HEK293 (cell line): Measurements from ENCODE around the gene ARHGEF37.
A peak's percentile ranks its signal among the peaks of the same experiment; 100 is the strongest.

Experiments
- CTCF ChIA-PET: fragments of 350-600 bp; formaldehyde crosslinking; extraction: SDS; loops from one replicate; lab custom pipeline; 2021; ENCODE audit warnings: antibody characterized with exemption; lab: Yijun Ruan, JAX
- POLR2A ChIA-PET: fragments of 300-600 bp; formaldehyde crosslinking; extraction: SDS; loops from one replicate; lab custom pipeline; 2020; ENCODE audit warnings: antibody characterized with exemption, inconsistent platforms; lab: Yijun Ruan, JAX
- H3K27ac ChIP-seq: fragments of 200-500 bp; sonication (Bioruptor generic); 2 replicates; pipeline ENCODE4 v1.5.1; 2014; ENCODE audit warnings: low read depth, low read length, control low read depth, inconsistent platforms; ENCODE audit errors: extremely low read depth
- H3K36me3 ChIP-seq, 2 experiments: fragments of 200-500 bp in 1 of 2; sonication (Bioruptor generic) in 1 of 2; 1 replicate in 1 of 2; 2 replicates in 1 of 2; pipeline ENCODE4 v1.5.1; 2014 to 2017; ENCODE audit warnings: inconsistent platforms in 2 of 2, low read length in 2 of 2; ENCODE audit not compliant: control insufficient read depth in 2 of 2, insufficient read depth in 1 of 2
- H3K4me1 ChIP-seq: fragments of 200-500 bp; sonication (Bioruptor generic); 2 replicates; pipeline ENCODE4 v1.5.1; 2014; ENCODE audit warnings: mild to moderate bottlenecking, low read length, inconsistent platforms; ENCODE audit not compliant: control insufficient read depth, insufficient read depth
- H3K4me3 ChIP-seq: 2 replicates; pipeline ENCODE4 v1.5.1; 2011; ENCODE audit warnings: low read depth, mild to moderate bottlenecking, control low read depth, low read length, moderate library complexity
- H3K9me3 ChIP-seq: fragments of 200-500 bp; sonication (Bioruptor generic); 2 replicates; pipeline ENCODE4 v1.5.1; 2014; ENCODE audit warnings: low read depth, low read length, inconsistent platforms; ENCODE audit not compliant: control insufficient read depth, insufficient read depth
- HOXA7 ChIP-seq: sonication (generic); formaldehyde crosslinking; IDR thresholded peaks from 2 replicates; pipeline ENCODE4 v1.8.1; 2022; ENCODE audit warnings: missing genetic modification reagents, borderline replicate concordance
- IKZF3 ChIP-seq: fragments of 450-650 bp; IDR thresholded peaks from 2 replicates; pipeline ENCODE4 v1.5.0; 2018; ENCODE audit warnings: missing biosample characterization, mild to moderate bottlenecking, missing genetic modification characterization, moderate library complexity
- KLF1 ChIP-seq: fragments of 450-650 bp; formaldehyde crosslinking; IDR thresholded peaks from 2 replicates; pipeline ENCODE4 v1.5.1; 2016; ENCODE audit warnings: missing biosample characterization, missing genetic modification characterization
- MZF1 ChIP-seq: fragments of 450-650 bp; formaldehyde crosslinking; IDR thresholded peaks from 2 replicates; pipeline ENCODE4 v1.5.1; 2017; ENCODE audit warnings: missing biosample characterization, missing genetic modification characterization, borderline replicate concordance
- PRDM1 ChIP-seq: fragments of 450-650 bp; formaldehyde crosslinking; IDR thresholded peaks from 2 replicates; pipeline ENCODE4; 2016; ENCODE audit warnings: missing biosample characterization, missing genetic modification characterization
- RBAK ChIP-seq: fragments of 450-650 bp; formaldehyde crosslinking; IDR thresholded peaks from 2 replicates; pipeline ENCODE4 v1.5.1; 2016; ENCODE audit warnings: missing biosample characterization, missing genetic modification characterization
- SCRT1 ChIP-seq: fragments of 450-650 bp; formaldehyde crosslinking; IDR thresholded peaks from 2 replicates; pipeline ENCODE4 v1.5.1; 2016; ENCODE audit warnings: missing biosample characterization, missing genetic modification characterization, borderline replicate concordance
- ZBTB10 ChIP-seq: fragments of 450-650 bp; formaldehyde crosslinking; IDR thresholded peaks from 2 replicates; pipeline ENCODE4 v1.5.1; 2016; ENCODE audit warnings: missing biosample characterization, missing genetic modification characterization
- ZNF121 ChIP-seq: fragments of 450-650 bp; formaldehyde crosslinking; IDR thresholded peaks from 2 replicates; pipeline ENCODE4 v1.5.1; 2016; ENCODE audit warnings: missing biosample characterization, missing genetic modification characterization
- ZNF23 ChIP-seq: fragments of 450-650 bp; formaldehyde crosslinking; IDR thresholded peaks from 2 replicates; pipeline ENCODE4 v1.5.1; 2016; ENCODE audit warnings: missing biosample characterization, missing genetic modification characterization, borderline replicate concordance
- ZNF266 ChIP-seq: fragments of 450-650 bp; formaldehyde crosslinking; IDR thresholded peaks from 2 replicates; pipeline ENCODE4 v1.5.1; 2016; ENCODE audit warnings: missing biosample characterization, missing genetic modification characterization, low read depth
- ZNF335 ChIP-seq: fragments of 450-650 bp; formaldehyde crosslinking; conservative IDR thresholded peaks from 2 replicates; pipeline ENCODE4 v1.5.1; 2016; ENCODE audit warnings: missing biosample characterization, missing genetic modification characterization
- ZNF404 ChIP-seq: fragments of 450-650 bp; formaldehyde crosslinking; IDR thresholded peaks from 2 replicates; pipeline ENCODE4 v1.5.1; 2017; ENCODE audit warnings: missing biosample characterization, missing genetic modification characterization
- ZNF416 ChIP-seq: fragments of 450-650 bp; formaldehyde crosslinking; IDR thresholded peaks from 2 replicates; pipeline ENCODE4 v1.5.1; 2016; ENCODE audit warnings: missing biosample characterization, missing genetic modification characterization
- ZNF501 ChIP-seq: fragments of 450-650 bp; formaldehyde crosslinking; IDR thresholded peaks from 2 replicates; pipeline ENCODE4 v1.5.1; 2016; ENCODE audit warnings: missing biosample characterization, missing genetic modification characterization
- ZNF596 ChIP-seq: fragments of 450-650 bp; IDR thresholded peaks from 2 replicates; pipeline ENCODE4 v1.5.0; 2018; ENCODE audit warnings: missing biosample characterization, mild to moderate bottlenecking, missing genetic modification characterization, moderate library complexity
- ZNF629 ChIP-seq: fragments of 450-650 bp; formaldehyde crosslinking; IDR thresholded peaks from 2 replicates; pipeline ENCODE4 v1.5.1; 2017; ENCODE audit warnings: missing biosample characterization, missing genetic modification characterization
- ZNF768 ChIP-seq: fragments of 450-650 bp; formaldehyde crosslinking; IDR thresholded peaks from 2 replicates; pipeline ENCODE4 v1.5.1; 2018; ENCODE audit warnings: missing biosample characterization, mild to moderate bottlenecking, missing genetic modification characterization
- TF ChIP-seq, protein P1 (sequence below): fragments of 450-650 bp; formaldehyde crosslinking; IDR thresholded peaks from 2 replicates; pipeline ENCODE4 v1.5.1; 2016; ENCODE audit warnings: missing biosample characterization, missing genetic modification characterization
- TF ChIP-seq, protein P2 (sequence below): fragments of 450-650 bp; formaldehyde crosslinking; IDR thresholded peaks from 2 replicates; pipeline ENCODE4 v1.5.1; 2017; ENCODE audit warnings: missing biosample characterization, mild to moderate bottlenecking, missing genetic modification characterization, moderate library complexity
- TF ChIP-seq, protein P3 (sequence below): fragments of 450-650 bp; formaldehyde crosslinking; IDR thresholded peaks from 2 replicates; pipeline ENCODE4 v1.5.1; 2017; ENCODE audit warnings: missing biosample characterization, missing genetic modification characterization

The ARHGEF37 gene

GRCh38 chr5:149605354-149605997 lies 24.2 kb downstream of the ARHGEF37 start:
- Histone ChIP-seq H3K4me3 (no peak overlapping the region), H3K4me1 (no peaks in the 10 kb centered on the region), H3K36me3 (peaks cover 3 to 13% of the 10 kb centered on the region in 2 experiments; a peak in 2 of 3 replicates), H3K27ac (no peak overlapping the region), H3K9me3 (no peaks in the 10 kb centered on the region)
- TF ChIP-seq ZNF416 (tag by site-specific recombination) (no peak), ZNF768 (tag by site-specific recombination) (peak; percentile 71; the same call in 1 of the 2 replicates), SCRT1 (tag by site-specific recombination) (no peak), KLF1 (tag by site-specific recombination) (no peak)
- POLR2A ChIA-PET = interaction anchor here (0.5 to 1.2 kb wide), 3 partner anchors 8 to 138 kb away, joined by 3 to 4 read pairs (median 3); partner anchors contain the start of gene CSNK1A1
- CTCF ChIA-PET = interaction anchor here (1.0 to 7.0 kb wide), 4 partner anchors 13 to 229 kb away, joined by 3 to 50 read pairs (median 6); partner anchors contain the start of gene ARHGEF37

GRCh38 chr5:149605998-149606724 lies 24.9 kb downstream of the ARHGEF37 start:
- H3K9me3 ChIP-seq = no peaks in the 10 kb centered on the region
- no peak for TF ChIP-seq IKZF3
- peak; percentile 95 for TF ChIP-seq KLF1 (tag by site-specific recombination)
- no peak for TF ChIP-seq ZNF501 (tag by site-specific recombination)
- TF ChIP-seq, protein P1, sequence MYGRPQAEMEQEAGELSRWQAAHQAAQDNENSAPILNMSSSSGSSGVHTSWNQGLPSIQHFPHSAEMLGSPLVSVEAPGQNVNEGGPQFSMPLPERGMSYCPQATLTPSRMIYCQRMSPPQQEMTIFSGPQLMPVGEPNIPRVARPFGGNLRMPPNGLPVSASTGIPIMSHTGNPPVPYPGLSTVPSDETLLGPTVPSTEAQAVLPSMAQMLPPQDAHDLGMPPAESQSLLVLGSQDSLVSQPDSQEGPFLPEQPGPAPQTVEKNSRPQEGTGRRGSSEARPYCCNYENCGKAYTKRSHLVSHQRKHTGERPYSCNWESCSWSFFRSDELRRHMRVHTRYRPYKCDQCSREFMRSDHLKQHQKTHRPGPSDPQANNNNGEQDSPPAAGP (tag by site-specific recombination) = peak; percentile 59; the same call in 1 of the 2 replicates
- TF ChIP-seq MZF1 (tag by site-specific recombination) = no peak
- TF ChIP-seq ZBTB10 = no peak
- TF ChIP-seq, protein P2, sequence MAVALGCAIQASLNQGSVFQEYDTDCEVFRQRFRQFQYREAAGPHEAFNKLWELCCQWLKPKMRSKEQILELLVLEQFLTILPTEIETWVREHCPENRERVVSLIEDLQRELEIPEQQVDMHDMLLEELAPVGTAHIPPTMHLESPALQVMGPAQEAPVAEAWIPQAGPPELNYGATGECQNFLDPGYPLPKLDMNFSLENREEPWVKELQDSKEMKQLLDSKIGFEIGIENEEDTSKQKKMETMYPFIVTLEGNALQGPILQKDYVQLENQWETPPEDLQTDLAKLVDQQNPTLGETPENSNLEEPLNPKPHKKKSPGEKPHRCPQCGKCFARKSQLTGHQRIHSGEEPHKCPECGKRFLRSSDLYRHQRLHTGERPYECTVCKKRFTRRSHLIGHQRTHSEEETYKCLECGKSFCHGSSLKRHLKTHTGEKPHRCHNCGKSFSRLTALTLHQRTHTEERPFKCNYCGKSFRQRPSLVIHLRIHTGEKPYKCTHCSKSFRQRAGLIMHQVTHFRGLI = no peak
- ChIA-PET POLR2A (interaction anchor here (1.0 to 1.2 kb wide), 2 partner anchors 8 to 55 kb away, joined by 3 read pairs; partner anchors contain the start of gene CSNK1A1), CTCF (interaction anchor here (1.0 to 7.0 kb wide), 4 partner anchors 13 to 228 kb away, joined by 3 to 50 read pairs (median 6); partner anchors contain the start of gene ARHGEF37)
- peaks cover 3 to 17% of the 10 kb centered on the region in 2 experiments; a peak in 2 of 3 replicates for H3K36me3 ChIP-seq
- no peak overlapping the region for H3K27ac ChIP-seq
- H3K4me3 ChIP-seq = no peak overlapping the region
- no peaks in the 10 kb centered on the region for H3K4me1 ChIP-seq

DNA sequence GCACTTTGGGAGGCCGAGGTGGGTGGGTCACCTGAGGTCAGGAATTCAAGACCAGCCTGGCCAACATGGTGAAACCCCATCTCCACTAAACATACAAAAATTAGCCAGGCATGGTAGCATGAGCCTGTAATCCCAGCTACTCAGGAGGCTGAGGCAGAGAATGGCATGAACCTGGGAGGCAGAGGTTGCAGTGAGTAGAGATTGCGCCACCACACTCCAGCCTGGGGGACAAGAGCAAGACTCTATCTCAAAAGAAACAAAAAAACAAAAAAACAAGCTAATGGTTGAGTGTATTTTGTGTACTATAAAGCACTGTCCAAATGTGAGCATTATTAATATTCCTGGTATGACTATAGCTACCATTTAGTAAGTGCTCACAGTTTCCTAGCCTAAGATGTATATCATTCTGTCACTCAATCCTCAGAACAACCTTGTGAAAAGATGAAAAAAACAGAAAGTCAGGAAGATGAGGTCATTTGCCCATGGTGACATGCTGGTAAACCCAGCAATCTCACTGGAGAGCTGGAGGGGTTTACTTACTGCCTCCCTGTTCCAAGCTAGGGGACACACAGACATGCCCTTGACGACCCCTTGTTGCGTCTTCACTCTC lies 27.7 kb downstream of the ARHGEF37 start:
- H3K4me3 ChIP-seq = no peak overlapping the region
- H3K36me3 ChIP-seq = peaks cover 0 to 16% of the 10 kb centered on the region in 2 experiments; a peak in 1 of 3 replicates
- CTCF ChIA-PET = interaction anchor here (0.6 to 7.0 kb wide), 4 partner anchors 10 to 69 kb away, joined by 3 to 50 read pairs (median 4); no protein-coding TSS in a partner anchor
- POLR2A ChIA-PET = no interaction called here
- H3K4me1 ChIP-seq = no peaks in the 10 kb centered on the region
- H3K9me3 ChIP-seq = no peaks in the 10 kb centered on the region
- no peak overlapping the region for H3K27ac ChIP-seq
- no peak for TF ChIP-seq HOXA7 (CRISPR knock-in tag)
- no peak for TF ChIP-seq RBAK
- TF ChIP-seq ZNF23 (tag by site-specific recombination) = no peak
- no peak for TF ChIP-seq ZNF121 (tag by site-specific recombination)
- no peak for TF ChIP-seq SCRT1 (tag by site-specific recombination)
- TF ChIP-seq ZNF266 (tag by site-specific recombination) = no peak
- TF ChIP-seq PRDM1 (tag by site-specific recombination) = no peak
- no peak for TF ChIP-seq ZNF335 (tag by site-specific recombination)
- no peak for TF ChIP-seq ZNF596
- TF ChIP-seq ZNF629 (tag by site-specific recombination) = no peak
- no peak for TF ChIP-seq ZNF404 (tag by site-specific recombination)
- TF ChIP-seq, protein P3, sequence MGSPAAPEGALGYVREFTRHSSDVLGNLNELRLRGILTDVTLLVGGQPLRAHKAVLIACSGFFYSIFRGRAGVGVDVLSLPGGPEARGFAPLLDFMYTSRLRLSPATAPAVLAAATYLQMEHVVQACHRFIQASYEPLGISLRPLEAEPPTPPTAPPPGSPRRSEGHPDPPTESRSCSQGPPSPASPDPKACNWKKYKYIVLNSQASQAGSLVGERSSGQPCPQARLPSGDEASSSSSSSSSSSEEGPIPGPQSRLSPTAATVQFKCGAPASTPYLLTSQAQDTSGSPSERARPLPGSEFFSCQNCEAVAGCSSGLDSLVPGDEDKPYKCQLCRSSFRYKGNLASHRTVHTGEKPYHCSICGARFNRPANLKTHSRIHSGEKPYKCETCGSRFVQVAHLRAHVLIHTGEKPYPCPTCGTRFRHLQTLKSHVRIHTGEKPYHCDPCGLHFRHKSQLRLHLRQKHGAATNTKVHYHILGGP = no peak
